Left colon (tissue), 2 donors: ENCODE measurements around the gene SGPL1. TPM values are rescaled to one million over a fixed set of nuclear protein-coding genes. Genes with fewer than 3 reads are reported as not detected.
"Not testable (repeated sequence)": the region's sequence is repeated elsewhere in the genome, so short reads cannot be mapped to it uniquely, and the experiment has no call there.

Source experiments
- ATAC-seq: fragments of 200-7000 bp; cut with Tn5 transposase; one replicate; pipeline ENCODE4 v1.9.1; 2020; ENCODE audit warnings: mild to moderate bottlenecking, moderate library complexity
- DNase-seq, 2 donors: peaks; one replicate each; pipeline ENCODE4 v3.0.0-alpha.2; 2020
- intact Hi-C, 2 donors: fragments of 100-400 bp; cut with DNase I in 1 of 2; cut with micrococcal nuclease in 1 of 2; formaldehyde crosslinking; loops; one replicate each; pipeline versions ENCODE4 v1.11.2 to v1.14.0; 2022; cut with DNase I, micrococcal nuclease
- long read RNA-seq: library from polyadenylated mRNA; unstranded; transcript quantifications from one replicate; pipeline ENCODE4 v2.0.0, GENCODE V29; 2021
- total RNA-seq, 2 donors: library from RNA; stranded (reverse); fragmentation: NEBNext Ultra II Directional; extraction: Animal tissue kit (Norgen Biotek cat#: 25700); gene quantifications; one replicate each; pipeline ENCODE4 v1.2.1, GENCODE V29; 2021
- donor health status: DM: no; HTN: no; CAD: no.
- donor health status: DM: yes; HTN: yes; CAD: no.

The SGPL1 gene, protein sequence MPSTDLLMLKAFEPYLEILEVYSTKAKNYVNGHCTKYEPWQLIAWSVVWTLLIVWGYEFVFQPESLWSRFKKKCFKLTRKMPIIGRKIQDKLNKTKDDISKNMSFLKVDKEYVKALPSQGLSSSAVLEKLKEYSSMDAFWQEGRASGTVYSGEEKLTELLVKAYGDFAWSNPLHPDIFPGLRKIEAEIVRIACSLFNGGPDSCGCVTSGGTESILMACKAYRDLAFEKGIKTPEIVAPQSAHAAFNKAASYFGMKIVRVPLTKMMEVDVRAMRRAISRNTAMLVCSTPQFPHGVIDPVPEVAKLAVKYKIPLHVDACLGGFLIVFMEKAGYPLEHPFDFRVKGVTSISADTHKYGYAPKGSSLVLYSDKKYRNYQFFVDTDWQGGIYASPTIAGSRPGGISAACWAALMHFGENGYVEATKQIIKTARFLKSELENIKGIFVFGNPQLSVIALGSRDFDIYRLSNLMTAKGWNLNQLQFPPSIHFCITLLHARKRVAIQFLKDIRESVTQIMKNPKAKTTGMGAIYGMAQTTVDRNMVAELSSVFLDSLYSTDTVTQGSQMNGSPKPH
- 10 to 100 TPM; 68.8 to 82.2 TPM for total RNA-seq
- long read RNA-seq, full-length matches to known transcripts = 3 of 37 reads
- long read RNA-seq, partial matches to known transcripts = 3 of 37 reads
- long read RNA-seq, other reads (novel, unspliced or antisense) = 31 of 37 reads

DNA sequence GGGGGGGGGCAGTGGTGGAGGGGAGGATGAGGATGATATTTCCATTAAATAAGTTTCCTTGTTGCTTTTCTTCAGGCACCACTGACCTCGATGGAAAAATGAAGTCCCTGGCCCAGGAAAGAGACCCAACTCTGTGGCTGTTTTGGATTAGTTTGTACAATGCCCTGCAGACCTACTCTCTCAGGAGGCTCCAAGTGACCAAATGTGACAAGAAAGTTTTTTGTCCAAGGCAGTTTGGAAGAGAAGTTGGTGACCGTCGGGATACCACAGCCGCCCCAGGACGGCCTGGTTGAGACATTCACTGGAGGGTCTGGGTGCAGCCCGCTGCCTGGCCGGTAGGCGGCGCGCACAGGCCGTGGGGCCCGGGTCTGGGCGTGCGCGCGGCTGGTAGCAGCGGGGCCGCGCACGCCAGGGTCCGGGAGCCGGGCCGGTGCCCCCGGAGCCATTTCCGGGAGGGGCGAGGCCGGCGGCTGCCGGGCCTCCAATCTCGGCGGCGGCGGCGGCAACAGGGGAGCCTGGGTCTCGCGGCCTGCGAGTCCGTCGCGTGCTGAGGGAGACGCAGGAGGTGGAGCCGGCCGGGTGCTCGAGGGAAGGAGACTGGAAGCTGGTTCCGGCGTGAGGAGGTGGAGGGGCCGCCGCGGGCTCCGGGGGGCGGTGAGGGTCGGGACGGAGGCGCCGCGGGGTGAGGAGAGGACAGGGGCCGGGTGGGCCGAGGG, at the start of gene SGPL1:
TSS of gene SGPL1 (plus strand) at position 445 of the 716 bp plus-strand sequence. CDS start 906 bp downstream, outside the sequence.
- intact Hi-C loops = loop anchor here (5.0 kb wide), 2 partner anchors 62 to 67 kb away; no protein-coding TSS in a partner anchor
- ATAC-seq (peak; percentile 92), DNase-seq (peak; percentile 75 to 92)

- intact Hi-C loops, ATAC-seq, DNase-seq: not testable (repeated sequence)
Measured at GRCh38 chr10:70768026-70768685, 47.6 kb upstream of the SGPL1 start.

DNA sequence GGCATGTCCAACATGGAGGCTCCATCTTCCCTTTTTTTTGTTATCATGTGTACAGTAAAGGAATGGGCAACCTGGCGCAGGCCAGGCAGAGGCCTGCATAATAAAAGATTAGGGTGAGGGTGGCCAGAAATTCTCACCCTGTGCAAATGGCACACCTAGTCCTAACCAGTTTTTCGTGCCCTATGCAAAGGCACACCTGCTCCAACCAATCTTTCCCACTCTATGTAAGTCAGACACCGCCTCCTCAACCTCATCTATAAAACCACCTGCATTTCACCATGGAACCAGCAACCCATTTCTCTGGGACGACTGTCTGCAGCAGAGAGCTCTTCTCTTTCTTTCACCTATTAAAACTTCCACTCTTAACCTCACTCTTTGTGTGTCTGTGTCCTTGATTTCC, 46.6 kb upstream of the SGPL1 start:
- DNase-seq (no peak), ATAC-seq (no peak)
- intact Hi-C loops = no loop called here

DNA sequence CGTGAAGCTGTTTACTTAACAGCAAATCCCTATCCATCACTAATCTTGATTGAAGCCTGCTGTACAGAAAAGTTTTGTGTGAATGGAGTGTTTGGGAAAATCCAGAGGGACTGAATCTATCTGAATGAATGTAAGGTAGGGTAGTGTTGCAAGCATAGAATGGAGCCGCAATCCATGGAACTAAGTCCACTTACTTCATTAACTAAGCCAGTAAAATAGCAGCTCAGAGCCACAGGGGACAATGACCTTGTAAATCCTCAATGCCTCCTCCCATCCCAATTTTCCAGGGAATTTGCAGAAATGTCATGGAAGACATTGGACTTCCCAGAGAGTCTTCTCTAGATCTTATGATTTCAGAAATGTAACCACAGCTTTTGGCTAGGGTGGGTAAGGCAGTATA, 45.7 kb upstream of the SGPL1 start:
- no peak for ATAC-seq
- no peak for DNase-seq
- intact Hi-C loops = no loop called here

- DNase-seq, intact Hi-C loops, ATAC-seq: not testable (repeated sequence)
Measured at GRCh38 chr10:70770516-70770915, 45.2 kb upstream of the SGPL1 start.

DNA sequence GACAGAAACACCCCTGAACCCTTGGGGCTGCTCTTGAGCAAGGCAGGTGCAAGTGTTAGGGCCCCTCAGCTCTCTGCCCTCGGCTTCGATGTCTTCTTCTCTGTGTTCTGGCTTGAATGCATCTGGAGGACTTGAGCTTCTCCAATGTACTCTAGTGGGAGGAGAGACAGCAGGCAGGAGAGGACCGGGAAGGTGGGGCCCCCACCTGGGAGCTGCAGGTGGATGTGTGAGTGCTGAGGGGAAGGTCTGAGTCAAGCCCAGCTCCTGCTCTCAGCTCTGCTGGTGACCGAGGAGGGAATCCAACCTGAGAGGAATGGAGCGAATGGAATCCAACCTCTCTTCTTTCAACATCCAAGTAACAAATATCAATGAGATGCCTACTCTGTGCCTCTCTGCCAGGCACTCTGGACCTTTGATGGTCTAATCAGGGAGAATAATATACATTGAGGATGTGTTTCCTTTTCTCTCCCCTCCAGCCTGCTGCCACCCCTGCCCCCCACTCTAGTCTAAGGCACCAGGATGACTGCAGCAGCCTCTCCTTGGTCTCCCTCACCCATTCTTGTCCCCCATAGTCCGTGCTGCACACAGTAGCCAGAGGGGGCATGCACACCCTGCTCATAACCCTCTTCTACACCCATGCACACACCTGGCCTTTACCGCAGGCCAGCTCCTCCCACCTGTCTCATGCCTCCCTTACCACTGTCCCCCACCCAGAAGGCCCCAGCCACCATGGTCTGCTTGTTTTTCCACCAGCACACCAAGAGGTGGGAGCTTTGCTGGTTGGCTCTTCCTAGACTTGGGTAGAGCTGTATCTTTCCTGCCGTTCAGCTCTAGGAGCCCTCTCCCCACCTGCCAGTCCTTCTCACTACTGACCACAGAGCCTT, 44.2 kb upstream of the SGPL1 start:
- no peak for DNase-seq
- intact Hi-C loops = no loop called here
- no peak for ATAC-seq

GRCh38 chr10:70772627-70773026, 43.1 kb upstream of the SGPL1 start:
- DNase-seq (no peak), ATAC-seq (no peak)
- intact Hi-C loops = no loop called here

DNA sequence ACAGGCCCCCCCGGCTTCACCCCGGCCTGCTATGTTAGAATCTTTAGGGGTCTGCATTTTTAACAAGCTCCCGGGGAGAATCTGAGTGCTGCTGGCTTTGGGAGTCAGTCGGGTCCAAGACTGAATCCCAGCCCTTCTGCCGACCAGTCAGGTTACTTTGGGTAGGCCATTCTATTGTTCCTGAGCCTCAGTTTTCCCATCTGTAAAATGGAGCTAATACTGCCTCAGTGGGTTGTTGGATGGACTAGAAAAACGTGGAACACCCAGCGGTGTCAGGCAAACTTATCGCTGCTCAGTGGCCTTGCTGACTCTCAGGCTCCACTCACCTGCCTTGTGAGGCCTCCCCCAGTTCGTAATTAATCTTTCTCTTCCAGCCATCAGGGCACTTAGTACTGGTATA, 42.3 kb upstream of the SGPL1 start:
- no peak for ATAC-seq
- intact Hi-C loops = no loop called here

DNA sequence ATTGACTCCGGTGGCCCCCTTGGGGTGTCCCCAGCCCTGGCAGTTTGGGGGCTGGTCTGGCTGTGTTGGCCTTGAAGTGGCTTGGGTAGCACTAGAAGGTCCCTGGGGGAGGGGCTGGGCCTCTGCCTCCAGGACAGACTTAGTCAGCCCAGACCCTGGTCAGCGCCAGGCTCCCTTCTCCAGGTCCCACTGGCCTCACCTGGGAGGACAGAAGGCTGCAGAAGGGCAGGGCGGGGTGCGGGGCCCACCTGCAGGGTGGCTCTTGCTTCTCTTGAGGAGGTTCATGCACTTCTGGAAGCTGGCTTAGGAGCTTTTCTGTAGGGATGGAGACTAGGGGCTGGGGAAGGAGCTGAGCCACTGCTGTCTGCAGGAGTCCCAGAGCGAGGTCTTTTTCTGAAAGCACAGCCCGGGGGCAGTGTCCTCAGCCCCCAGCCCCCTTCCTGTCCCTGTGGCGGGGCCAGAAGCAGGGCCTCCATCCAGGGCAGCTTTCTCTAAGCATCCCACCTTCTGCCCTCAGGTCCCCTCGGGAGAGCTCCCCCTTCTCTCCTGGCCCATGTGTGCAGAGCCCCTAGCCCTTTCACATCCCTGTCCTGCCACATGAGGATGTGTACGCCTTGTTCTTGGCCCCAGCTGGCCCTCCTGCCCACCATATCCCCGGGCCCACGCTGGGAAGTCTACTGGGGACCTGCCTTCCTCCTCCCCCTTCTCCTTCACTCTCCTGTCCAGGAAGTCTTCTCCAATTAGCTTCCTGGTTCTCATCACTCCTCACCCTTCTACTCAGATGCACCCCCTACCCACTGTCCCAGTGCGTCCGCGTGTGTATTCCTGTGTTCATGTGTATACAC, 41.6 kb upstream of the SGPL1 start:
- no peak for ATAC-seq
- DNase-seq = no peak
- intact Hi-C loops = no loop called here

More for the DNA sequence above, 42.3 kb upstream of the SGPL1 start:
- DNase-seq = no peak

- intact Hi-C loops = no loop called here
- ATAC-seq (peak; percentile 42), DNase-seq (no peak)
Measured at GRCh38 chr10:70774810-70775678, 40.7 kb upstream of the SGPL1 start.

DNA sequence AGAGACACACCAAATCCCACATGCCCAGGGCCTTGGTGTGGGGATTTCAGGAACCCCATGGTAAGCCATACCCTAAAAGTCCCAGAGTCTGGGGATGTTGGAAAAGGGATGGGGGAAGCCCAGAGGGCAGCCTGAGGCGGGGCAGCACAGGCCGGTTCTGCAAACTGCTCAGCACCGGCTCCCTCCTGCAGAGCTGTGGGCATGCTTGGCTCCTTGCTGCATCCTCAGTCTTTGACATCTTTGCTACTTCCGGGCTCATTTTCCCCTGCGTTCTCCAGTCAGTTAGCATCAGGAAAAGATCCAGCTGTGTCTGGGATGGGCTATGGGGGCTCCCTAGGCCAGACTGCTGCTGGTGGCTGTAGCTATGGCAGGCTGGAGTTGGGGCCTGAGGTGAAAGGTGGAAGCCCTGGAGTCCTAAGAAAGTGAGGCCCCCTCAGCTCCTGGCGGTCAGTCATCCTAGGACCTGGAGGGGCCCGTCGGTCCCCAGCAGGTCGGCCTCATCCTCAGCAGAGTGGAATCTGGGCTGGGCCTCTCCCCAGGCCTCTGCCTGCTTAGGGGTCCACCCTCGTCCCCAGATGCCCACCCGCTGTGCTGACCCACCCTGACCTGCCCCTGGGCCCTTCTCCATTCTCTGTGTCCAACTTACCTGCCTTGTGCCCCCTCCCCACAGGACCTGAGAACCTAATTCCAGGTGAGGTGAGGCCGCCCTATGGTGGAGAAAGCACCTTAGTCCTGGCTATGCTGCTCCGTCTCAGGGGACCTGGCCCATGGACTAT, 39.9 kb upstream of the SGPL1 start:
- intact Hi-C loops = no loop called here
- no peak for DNase-seq
- ATAC-seq = no peak

- no peak for DNase-seq
- intact Hi-C loops = no loop called here
- ATAC-seq = no peak
Measured at GRCh38 chr10:70776455-70777005, 39.2 kb upstream of the SGPL1 start.

- no peak for DNase-seq
Measured at GRCh38 chr10:70777063-70777875, 38.5 kb upstream of the SGPL1 start.

GRCh38 chr10:70778267-70778924, 37.4 kb upstream of the SGPL1 start:
- intact Hi-C loops = no loop called here
- ATAC-seq (no peak), DNase-seq (no peak)

More at GRCh38 chr10:70777063-70777875, 38.5 kb upstream of the SGPL1 start:
- ATAC-seq = no peak
- intact Hi-C loops = no loop called here
